HG02678 (cell line): ENCODE results near the gene TMEM184A.
"Not testable (repeated sequence)": the region's sequence is repeated elsewhere in the genome, so short reads cannot be mapped to it uniquely, and the experiment has no call there.

Experiments used
- ATAC-seq: cut with Tn5 transposase; IDR thresholded peaks from one replicate; pipeline ENCODE4 v1.9.1; 2021; ENCODE audit warnings: mild to moderate bottlenecking, moderate library complexity; ENCODE audit not compliant: unreplicated experiment

Gene TMEM184A

DNA sequence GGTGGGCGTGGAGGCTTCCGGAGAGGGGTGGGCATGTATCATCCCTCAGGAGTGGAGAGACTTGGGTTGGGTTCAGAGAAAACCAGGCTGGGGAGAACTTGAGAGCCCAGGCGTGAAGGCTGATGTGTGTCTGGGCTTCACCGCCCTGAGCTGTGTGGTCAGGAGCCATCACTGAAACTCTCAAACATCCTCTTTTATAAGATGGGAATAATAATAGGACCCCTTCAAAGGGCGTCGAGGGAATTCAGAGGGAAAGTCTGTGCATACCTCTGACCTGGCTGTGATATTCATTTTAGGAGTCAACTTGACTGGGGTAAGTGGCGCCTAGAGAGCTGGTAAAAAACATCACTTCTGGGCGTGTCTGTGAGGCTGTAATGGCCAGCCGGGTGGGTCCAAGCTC lies 34.9 kb upstream of the TMEM184A start:
- no peak for ATAC-seq

DNA sequence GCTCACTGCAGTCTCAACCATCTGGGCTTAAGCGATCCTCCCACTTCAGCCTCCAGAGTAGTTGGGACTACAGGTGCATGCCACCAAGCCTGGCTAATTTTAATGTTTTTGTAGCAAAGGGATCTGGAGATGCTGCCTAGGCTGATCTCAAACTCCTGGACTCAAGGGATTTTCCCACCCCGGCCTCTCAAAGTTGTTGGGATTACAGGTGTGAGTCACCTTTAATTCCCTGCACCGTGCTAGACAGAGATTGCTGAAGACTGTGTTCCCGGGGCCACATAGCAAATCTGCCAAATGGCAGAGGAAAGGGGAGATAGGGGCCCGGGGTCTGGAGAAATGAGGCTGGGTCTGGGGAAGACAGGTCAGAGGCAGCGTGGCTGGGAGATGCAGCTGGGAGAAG lies 34.5 kb upstream of the TMEM184A start:
- ATAC-seq, result no peak

DNA sequence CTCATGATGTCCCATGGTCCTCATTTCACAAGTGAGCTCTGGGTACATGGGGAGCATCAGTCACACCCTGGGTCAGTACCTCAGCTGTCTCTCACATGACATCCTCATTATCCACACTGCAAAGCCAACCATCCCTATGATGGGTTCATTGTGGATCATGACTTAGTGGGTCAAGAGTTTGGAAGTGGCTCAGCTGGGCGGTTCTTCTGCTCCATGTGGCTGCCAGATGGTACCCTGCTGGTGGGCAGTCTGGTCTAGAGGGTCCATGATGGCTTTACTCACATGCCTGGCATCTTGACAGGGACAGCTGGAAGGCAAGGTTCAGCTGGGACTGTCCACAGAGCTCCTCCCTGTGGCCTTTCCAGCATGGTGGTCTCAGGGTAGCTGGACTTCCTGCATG lies 33.0 kb upstream of the TMEM184A start:
- no peak for ATAC-seq

DNA sequence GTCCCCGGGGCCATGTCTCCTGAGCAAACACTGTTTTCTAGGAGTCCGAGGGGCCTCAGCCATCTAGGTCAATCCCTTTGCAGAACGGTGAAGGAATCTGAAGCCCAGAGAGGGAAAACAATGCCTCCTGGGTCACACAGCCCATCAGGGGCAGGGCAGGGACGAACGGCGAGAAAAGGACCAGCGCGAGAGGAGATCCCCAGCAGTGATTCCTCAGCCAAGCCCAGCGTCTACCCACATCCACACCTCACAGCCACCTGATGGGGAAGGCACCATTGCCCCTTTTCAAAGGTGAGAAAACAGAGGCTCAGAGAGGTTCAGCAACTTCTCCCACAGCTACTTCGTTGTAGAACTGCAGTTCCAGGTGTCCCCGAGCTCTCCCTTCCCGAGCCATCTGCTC lies 31.7 kb upstream of the TMEM184A start:
- no peak for ATAC-seq

DNA sequence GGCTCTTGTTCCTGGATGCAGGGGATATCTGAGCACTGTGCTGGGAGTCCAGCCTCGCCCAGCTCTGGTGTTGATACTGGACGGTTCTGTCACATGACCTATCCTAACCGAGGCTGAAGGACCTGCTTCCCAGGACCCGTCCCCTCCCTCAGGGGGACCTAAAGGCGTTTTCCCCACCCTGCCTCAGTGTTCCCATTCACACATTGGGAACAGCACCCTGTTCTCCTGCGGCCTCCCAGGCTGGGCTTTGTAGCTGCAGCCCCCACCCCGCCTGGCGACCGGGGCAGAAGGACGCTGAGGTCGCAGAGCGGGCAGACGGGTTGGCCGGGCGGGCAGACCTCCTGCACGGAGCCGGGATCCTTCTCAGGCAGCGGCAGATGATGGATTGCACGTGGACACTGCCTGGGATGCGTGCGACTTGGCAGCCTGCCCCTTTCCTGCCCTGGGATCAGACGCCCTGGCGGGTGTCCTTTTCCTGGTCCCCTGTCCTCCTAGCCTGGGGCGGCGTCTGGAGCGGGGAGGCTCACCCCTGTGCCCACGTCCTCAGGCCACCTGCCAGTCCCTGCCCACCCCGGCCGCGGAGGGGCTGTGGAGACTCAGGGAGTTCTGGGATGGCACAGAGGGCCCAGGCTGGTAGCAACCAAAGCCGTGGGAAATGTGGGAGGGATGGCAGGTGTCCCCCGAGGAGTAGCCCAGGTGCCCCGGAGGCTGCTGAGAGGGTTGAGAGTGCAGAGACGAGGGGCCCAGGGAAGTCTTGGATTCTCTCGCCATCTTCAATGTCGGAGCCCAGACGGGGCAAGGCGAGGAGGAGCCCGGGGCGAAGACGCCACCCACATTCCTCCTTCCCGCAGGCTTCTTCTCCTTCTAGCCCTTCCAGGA lies 31.1 kb upstream of the TMEM184A start:
- ATAC-seq, result no peak

DNA sequence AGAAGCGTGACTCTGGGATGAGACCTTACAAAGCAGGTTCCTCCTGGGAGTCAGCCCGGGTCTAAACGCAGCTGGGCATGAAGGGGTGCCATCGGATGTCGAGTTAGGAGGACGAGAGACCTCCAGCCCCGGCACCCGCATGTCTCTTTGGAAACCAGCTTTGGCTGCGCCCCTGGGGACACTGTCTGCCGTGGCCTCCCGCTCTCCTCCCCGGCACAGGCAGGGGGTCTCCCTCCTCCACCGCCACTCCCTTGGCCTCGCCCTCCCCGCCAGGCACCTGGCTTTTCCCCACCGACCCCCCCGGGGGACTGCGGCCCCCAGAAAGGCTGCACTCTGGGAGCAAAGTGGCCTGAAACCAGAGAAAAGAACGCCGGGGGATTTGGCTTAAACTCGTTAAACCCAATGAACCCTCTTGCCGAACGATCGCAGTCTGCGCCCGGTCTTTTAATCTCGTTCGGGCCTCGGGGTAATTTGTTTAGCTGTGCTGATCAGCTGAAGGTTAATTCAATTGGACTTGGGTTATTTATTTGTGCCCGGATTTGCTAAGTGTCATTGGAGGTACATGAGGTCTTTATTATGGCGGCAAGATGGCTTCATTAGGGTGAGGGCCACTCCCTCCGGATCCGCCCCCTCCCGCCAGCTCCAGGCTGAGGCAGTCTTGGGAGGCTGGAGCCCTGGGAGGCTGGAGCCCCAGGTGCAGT lies 30.3 kb upstream of the TMEM184A start:
- ATAC-seq, result no peak

DNA sequence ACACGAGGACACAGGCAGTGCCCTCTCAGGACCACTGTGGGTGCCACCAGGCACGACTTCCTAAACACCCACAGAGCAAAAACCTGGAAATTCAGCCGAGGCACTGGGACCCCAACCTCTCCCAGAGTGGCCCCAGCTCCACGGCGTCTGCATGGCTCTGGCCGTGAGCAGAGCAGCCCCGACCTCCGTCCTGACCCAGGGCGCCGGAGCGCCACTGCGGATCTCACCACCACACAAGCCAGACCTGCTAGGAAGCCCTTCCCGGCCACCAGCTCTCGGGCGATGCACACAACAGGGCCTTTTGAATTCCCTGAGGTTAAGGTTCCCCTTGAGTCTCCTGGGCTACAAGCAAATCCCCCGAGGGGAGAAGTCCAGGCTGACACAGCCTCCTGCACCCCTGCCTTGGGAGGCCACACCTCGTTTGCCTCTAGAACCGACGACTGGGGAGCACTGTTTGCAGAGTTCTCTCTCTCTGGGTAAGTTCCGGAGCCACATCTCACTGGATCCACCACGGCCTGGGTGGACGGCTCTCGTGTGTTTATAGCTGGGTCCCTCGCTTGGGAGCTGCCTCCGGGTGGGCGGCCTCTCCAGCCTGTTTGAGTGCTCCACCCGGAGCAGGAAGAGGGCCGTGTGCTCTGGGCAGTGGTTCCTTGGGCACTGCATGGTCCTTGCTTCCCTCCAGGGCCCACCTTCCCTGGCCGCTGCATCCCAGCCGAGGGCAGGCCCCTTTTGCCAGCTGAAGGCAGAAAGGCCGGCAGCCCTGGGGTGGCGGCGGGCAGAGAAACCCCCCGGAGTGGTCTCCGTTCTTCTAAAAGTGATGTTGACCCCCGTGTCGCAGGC lies 29.4 kb upstream of the TMEM184A start:
- ATAC-seq, result no peak

DNA sequence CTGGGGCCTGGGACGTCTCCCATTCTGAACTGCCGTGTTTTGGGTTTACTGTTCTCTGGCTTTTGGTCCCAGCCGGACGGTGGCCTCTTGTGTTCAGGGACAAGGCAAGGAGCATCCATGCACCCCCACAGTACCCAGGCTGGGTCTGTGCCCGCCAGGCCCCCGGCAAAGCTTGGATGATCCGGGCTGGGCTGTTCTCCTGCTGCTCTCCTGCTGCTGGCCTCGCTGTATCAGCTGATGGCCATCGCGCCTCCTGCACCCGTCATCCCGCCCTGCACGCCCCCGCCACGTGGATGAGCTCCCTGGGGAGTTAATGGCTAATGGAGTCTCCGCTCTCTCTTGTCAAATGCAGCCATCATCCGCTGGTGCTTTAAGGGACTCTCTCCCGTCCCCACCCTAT lies 28.7 kb upstream of the TMEM184A start:
- ATAC-seq, result no peak

DNA sequence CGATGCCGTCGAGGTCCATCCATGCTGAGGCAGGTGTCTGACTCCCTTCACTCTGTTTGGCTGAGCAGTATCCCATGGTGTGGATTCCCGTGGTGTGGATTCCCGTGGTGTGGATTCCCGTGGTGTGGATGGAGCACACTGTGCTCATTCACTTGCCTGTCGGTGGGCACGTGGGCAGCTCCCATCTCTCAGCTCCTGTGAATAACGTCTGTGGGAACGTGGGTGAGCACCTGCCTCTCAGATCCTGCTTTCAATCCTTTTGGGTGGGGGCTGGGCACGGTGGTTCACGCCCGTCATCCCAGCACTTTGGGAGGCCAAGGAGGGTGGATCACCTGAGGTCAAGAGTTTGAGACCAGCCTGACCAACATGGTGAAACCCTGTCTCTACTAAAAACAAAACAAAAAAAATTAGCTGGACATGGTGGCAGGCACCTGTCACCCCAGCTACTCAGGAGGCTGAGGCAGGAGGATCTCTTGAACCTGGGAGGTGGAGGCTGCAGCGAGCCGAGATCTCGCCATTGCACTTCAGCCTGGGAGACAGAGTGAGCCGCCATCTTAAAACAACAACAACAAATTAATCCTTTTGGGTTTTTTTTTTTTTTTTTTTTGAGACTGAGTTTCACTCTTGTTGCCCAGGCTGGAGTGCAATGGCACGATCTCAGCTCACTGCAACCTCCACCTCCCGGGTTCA lies 27.4 kb upstream of the TMEM184A start:
- ATAC-seq, result not testable (repeated sequence)

DNA sequence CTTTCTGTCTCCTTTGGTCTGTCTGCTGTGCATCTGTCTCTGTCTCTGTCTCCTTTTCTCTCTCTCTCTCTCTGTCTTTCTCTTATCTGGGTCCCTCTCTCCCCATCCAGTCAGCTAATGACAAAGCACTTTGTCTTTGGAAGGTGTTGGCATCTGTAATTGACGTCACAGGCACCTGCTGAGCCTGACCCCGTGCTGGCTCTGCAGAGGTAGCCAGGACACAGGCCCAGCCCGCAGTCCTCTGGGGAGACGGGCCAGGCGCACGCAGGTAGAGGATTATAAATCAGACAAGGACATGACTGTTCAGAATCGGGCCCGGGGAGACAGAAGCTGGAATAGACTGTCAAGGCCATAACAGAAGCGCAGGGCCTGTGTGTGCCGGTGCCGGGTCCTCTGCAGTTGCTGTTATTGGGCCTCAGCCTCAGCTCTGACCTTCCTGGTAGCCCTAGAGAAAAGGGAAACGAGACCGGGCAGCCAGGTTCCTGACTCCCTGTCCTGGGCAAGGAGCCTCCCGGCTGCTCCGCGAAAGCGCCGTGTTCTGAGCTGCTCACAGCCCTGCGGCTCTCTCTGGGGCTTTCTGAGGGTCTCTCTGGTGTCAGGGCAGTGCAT lies 24.5 kb upstream of the TMEM184A start:
- ATAC-seq, result no peak

DNA sequence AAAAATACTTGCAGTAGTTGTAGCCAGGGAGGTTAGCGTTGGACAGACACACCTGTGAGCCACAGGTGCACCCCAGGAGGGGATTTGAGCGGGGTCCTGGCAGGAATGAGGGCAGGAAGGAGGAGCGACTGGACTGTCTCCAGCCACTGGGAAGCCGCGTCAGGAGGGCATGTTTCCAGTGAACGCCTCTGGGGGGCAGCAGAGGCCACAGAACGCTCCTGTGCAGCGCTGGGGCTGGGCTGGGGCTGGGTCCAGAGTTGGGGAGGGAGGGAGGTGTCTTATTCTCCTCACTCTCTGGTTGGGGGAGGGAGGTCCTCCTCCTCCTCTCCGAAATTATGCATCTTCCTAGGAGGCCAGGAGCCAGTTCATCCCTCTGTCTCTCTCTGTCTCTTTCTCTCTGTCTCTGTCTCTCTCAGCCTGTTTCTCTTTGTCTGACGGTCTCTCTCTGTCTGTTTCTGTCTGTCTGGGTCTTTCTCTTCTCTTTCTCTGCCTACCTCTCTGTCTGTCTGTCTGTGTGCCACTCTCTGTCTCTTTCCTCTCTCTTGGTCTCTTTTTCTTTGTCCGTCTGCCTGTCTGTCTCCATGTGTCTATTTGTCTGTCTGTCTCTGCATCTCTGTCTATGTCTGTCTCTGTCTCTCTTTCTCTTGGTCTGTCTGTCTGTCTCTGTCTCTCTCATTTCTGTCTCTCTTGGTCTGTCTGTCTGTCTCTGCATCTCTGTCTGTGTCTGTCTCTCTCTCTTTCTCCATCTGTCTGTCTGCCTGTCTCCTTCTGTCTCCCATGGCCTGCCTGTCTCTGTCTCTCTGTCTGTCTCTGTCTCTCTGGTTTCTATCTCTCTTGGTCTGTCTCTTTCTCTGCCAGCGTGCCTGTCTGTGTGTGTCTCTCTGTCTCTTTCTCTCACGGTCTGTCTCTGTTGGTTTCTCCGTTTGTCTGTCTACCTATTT lies 23.7 kb upstream of the TMEM184A start:
- peak; percentile 52 for ATAC-seq

DNA sequence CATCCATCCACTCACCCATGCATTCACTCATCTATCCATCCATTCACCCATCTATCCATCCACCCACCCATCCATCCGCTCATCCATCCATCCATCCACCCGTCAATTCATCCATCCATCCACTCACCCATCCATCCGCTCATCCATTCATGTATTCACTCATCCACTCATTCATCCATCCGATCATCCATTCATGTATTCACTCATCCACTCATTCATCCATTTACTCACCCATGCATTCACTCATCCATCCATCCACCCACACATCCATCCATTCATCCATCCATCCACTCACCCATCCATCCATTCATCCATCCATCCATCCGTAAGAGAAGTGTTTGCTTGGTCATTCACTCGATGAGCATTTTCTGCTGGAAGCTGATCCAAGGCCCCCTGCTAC lies 22.5 kb upstream of the TMEM184A start:
- ATAC-seq, result no peak

DNA sequence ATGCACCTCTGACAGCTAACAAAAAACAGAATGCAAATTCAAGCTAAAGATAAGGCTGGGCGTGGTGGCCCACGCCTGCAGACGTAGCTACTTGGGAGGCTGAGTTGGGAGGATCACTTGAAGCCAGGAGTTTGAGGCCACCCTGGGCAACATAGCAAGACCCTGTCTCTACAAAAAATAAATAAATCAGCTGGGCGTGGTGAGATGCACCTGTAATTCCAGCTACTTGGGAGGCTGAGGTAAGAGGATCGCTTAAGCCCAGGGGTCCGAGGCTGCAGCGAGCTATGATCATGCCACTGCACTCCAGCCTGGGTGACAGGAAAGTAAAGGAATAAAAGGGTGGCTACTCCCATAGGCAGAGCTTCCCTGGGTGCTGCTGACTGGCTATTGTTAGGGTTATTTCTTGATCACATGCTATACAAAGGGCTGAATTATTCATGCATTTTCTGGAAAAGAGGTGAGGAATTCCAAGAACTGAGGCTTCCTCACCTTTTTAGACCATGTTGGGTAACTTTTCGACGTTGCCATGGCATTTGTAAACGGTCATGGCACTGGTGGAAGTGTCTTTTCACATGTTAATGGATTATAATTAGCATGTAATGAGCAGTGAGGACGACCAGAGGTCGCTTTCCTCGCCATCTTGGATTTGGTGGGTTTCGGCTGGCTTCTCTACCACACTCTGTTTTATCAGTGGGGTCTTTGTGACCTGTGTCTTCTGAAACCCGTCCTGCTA lies 20.7 kb upstream of the TMEM184A start:
- ATAC-seq, result no peak

DNA sequence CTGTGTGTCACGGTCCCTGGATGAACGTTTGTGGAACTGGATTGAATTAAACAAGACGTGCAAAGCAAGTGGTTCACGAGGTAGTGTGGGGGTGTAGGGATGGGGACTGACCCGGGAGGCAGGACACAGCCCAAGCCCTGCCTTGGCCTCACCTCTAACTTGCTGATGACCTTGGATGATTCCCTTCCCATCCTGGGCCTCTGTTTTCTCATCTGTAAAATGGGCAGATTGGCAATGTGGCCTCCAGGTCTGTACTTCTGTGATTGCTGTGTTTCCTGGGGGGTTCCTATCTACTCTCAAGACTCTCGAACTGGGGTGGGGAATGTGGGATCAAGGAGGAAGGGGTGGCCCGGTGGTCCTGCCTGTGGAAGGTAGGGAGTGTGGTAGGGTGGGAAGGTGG lies 19.8 kb upstream of the TMEM184A start:
- no peak for ATAC-seq

DNA sequence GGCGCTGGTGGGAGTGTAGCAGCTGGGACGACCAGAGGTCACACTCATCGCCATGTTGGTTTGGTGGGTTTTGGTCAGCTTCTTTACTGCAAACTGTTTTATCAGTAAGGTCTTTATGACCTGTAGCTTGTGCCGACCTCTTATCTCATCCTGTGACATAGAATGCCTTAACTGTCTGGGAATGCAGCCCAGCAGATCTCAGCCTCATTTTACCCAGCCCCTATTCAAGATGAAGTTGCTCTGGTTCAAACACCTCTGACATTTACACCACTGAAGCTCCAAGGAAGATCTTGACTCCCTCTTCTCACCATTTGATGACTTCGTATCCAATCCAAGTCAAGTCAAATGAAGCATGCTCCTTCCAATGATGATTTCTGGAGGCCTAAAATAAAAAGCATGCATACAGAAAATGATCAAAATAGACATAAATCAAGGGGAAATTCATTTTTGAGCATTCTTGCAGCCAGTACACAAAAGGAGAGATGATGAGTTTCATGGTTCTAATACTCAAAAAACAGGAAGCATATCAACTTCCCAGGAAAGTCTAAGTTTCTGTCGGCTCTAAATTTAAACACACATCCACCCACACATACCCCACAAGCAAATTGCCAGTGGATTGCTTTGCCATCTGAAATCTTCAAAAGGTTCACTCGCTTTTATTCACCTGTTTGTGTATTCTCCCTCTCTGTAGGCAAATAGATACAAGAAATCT lies 16.3 kb upstream of the TMEM184A start:
- no peak for ATAC-seq

DNA sequence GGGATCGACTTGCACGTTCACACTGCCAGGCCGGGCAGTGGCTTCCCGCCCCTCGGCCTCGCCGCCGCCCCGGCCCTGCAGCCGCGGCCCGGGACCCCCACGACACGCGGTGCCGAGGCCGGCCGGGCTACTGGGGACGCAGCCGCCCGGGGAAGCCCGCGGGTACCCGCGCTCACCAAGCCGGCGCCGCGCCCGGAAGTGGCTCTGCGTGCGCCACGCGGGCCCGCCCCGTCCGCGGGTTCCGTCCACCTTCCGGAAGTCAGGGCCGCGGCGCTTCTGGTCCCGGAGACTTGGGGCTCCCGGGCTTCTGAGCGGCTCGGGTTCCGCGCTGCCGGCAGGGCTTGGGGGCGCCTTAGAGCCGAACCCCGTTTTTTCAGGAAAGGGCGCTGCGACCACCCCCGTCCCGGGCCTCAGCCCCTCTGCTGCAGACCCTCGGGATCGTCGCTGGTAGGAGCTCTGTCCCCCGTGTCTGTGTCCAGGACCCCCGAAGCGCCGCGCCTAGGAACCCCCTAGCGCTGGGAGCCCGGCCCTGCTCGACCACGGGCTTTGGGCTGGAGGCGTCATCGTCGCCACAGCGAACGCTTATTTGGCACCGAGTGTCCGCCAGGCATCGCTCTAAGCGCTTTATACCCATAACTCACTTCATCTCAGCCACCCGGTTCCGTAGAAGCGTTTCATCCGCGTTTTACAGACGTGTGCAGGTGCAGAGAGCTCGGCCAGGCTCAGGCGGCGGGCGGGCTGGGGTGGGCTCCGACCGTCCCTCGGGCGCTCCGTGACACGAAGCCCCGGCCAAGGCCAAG lies 14.0 kb upstream of the TMEM184A start, which contains the start of gene PSMG3:
TSS of gene PSMG3 (minus strand) at position 200 of the 800 bp plus-strand sequence. CDS start 693 bp downstream, outside the sequence.
- ATAC-seq, result peak; percentile 93

DNA sequence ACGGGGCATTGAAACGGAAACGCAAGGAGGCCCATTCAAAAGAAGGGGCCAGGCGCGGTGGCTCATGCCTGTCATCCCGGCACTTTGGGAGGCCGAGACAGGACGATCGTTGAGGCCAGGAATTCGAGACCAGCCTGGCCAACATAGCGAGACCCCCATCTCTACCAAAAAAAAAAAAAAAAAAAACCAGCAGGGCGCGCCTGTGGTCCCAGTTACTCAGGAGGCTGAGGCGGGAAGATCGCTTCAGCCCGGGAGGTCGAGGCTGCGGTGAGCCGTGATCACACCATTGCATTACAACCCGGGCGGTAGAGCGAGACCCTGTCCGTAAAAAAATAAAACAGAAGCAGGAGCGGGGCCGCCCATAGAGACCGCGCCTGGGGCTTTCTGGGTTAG lies 13.4 kb upstream of the TMEM184A start:
- no peak for ATAC-seq
